ENCODE results near the gene CAMK2N1. TPM values are rescaled to one million over a fixed set of nuclear protein-coding genes. Genes with fewer than 3 reads are reported as not detected.
A peak's percentile ranks its signal among the peaks of the same experiment; 100 is the strongest.

The CAMK2N1 gene
- total and polyA plus RNA-seq, 5 donors = 15.6 to 28.5 (median 15.8) TPM

- no peak overlapping the region for H3K4me3 ChIP-seq (ENCODE audit: low read length)
- 78% methylated on average over 11 of the region's 11 CpGs for WGBS
- H3K4me1 ChIP-seq (ENCODE audit: control insufficient read depth, insufficient read depth, low read length) = no peaks in the 10 kb centered on the region
- DNase-seq (no peak), ATAC-seq (no peak)
- intact Hi-C loops (cut with DNase I) = no loop called here
- no peaks in the 10 kb centered on the region for H3K27me3 ChIP-seq (ENCODE audit: control insufficient read depth, insufficient read depth)
- no peaks in the 10 kb centered on the region for H3K9me3 ChIP-seq (ENCODE audit: control insufficient read depth, low read length)
- H3K27ac ChIP-seq (ENCODE audit: low read length) = no peak overlapping the region
These were observed 42.1 kb downstream of the CAMK2N1 start for GRCh38 chr1:20443703-20444586.

- Histone ChIP-seq H3K4me1 (ENCODE audit: control insufficient read depth, insufficient read depth, low read length) (no peaks in the 10 kb centered on the region), H3K27me3 (ENCODE audit: control insufficient read depth, insufficient read depth) (no peaks in the 10 kb centered on the region), H3K9me3 (ENCODE audit: control insufficient read depth, low read length) (no peaks in the 10 kb centered on the region), H3K27ac (ENCODE audit: low read length) (no peak overlapping the region), H3K4me3 (ENCODE audit: low read length) (no peak overlapping the region)
- ATAC-seq (no peak), DNase-seq (no peak)
- intact Hi-C loops (cut with DNase I) = no loop called here
- WGBS = 88% methylated on average over 5 of the region's 5 CpGs
These were observed 42.9 kb downstream of the CAMK2N1 start for GRCh38 chr1:20442920-20443625.

- H3K4me3 ChIP-seq (ENCODE audit: low read length) = no peak overlapping the region
- 16% methylated on average over 6 of the region's 6 CpGs for WGBS
- no peak overlapping the region for H3K27ac ChIP-seq (ENCODE audit: low read length)
- intact Hi-C loops (cut with DNase I) = no loop called here
- DNase-seq = peak; percentile 38 to 62 (median 57)
- no peaks in the 10 kb centered on the region for H3K9me3 ChIP-seq (ENCODE audit: control insufficient read depth, low read length)
- H3K27me3 ChIP-seq (ENCODE audit: control insufficient read depth, insufficient read depth) = no peaks in the 10 kb centered on the region
- H3K4me1 ChIP-seq (ENCODE audit: control insufficient read depth, insufficient read depth, low read length) = no peaks in the 10 kb centered on the region
- peak; percentile 75 to 80 for ATAC-seq
These were observed 45.2 kb downstream of the CAMK2N1 start for GRCh38 chr1:20440785-20441200.

- intact Hi-C loops (cut with DNase I) = no loop called here
- no peak overlapping the region for H3K27ac ChIP-seq (ENCODE audit: low read length)
- no peaks in the 10 kb centered on the region for H3K27me3 ChIP-seq (ENCODE audit: control insufficient read depth, insufficient read depth)
- H3K9me3 ChIP-seq (ENCODE audit: control insufficient read depth, low read length) = no peaks in the 10 kb centered on the region
- no peak overlapping the region for H3K4me3 ChIP-seq (ENCODE audit: low read length)
- H3K4me1 ChIP-seq (ENCODE audit: control insufficient read depth, insufficient read depth, low read length) = no peaks in the 10 kb centered on the region
- ATAC-seq = no peak
- DNase-seq = no peak
These were observed 46.7 kb downstream of the CAMK2N1 start for GRCh38 chr1:20439282-20439681.

DNA sequence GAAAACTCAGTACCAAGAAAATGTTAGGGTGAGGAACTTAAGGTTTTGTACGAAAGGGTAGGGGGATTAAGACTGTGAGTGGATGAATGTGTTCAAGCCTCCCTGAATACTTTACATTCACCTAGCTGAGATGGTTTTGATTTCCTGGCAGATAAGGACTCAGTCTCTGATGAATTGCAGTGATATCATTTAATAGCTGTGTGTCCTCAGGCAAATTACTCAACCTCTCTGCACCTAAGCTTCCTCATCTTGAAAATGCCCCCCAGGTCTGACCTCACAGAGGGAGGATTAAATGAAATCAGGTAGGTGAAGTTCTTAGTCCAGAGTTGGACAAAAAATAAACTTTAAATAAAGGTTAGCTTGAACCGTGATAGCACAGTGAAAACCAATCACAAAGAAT, 48.4 kb downstream of the CAMK2N1 start:
- H3K9me3 ChIP-seq (ENCODE audit: control insufficient read depth, low read length) = no peaks in the 10 kb centered on the region
- intact Hi-C loops (cut with DNase I) = no loop called here
- no peak for ATAC-seq
- H3K4me3 ChIP-seq (ENCODE audit: low read length) = no peak overlapping the region
- no peak overlapping the region for H3K27ac ChIP-seq (ENCODE audit: low read length)
- DNase-seq = no peak
- H3K27me3 ChIP-seq (ENCODE audit: control insufficient read depth, insufficient read depth) = no peaks in the 10 kb centered on the region
- WGBS = 86% methylated on average over 2 of the region's 2 CpGs
- no peaks in the 10 kb centered on the region for H3K4me1 ChIP-seq (ENCODE audit: control insufficient read depth, insufficient read depth, low read length)

GRCh38 chr1:20432891-20433290, 53.1 kb downstream of the CAMK2N1 start:
- 69% methylated on average over 4 of the region's 4 CpGs for WGBS
- DNase-seq (no peak), ATAC-seq (no peak)
- Histone ChIP-seq H3K4me3 (ENCODE audit: low read length) (no peak overlapping the region), H3K9me3 (ENCODE audit: control insufficient read depth, low read length) (no peaks in the 10 kb centered on the region), H3K27ac (ENCODE audit: low read length) (no peak overlapping the region), H3K4me1 (ENCODE audit: control insufficient read depth, insufficient read depth, low read length) (no peaks in the 10 kb centered on the region), H3K27me3 (ENCODE audit: control insufficient read depth, insufficient read depth) (no peaks in the 10 kb centered on the region)
- intact Hi-C loops (cut with DNase I) = loop anchor here in 2 of 4 donors (5.0 kb wide), 2 partner anchors 216 to 221 kb away; no protein-coding TSS in a partner anchor

Other genes with a start within 250 kb of the CAMK2N1 start
- under 1 TPM; 0.18 to 0.51 (median 0.25) TPM for gene VWA5B1, start 195.3 kb downstream of the CAMK2N1 start, total RNA-seq
- gene VWA5B1, start 195.3 kb downstream of the CAMK2N1 start, polyA plus RNA-seq = 0.18 TPM
- gene MUL1, start 21.9 kb upstream of the CAMK2N1 start, total RNA-seq = 10 to 100 TPM; 29.9 to 42.1 (median 38.7) TPM
- gene MUL1, start 21.9 kb upstream of the CAMK2N1 start, polyA plus RNA-seq = 22.1 TPM
- gene FAM43B, start 66.4 kb upstream of the CAMK2N1 start, total RNA-seq = 1 to 10 TPM; 1.6 to 3.6 (median 2.7) TPM
- gene FAM43B, start 66.4 kb upstream of the CAMK2N1 start, polyA plus RNA-seq = 1.3 TPM
- 1 to 10 TPM; 2.2 to 3.6 (median 2.4) TPM for gene CDA, start 102.9 kb upstream of the CAMK2N1 start, total RNA-seq
- gene CDA, start 102.9 kb upstream of the CAMK2N1 start, polyA plus RNA-seq = 6.7 TPM
- 100 to 1,000 TPM; 143 to 161 (median 156) TPM for gene PINK1, start 147.2 kb upstream of the CAMK2N1 start, total RNA-seq
- 215 TPM for gene PINK1, start 147.2 kb upstream of the CAMK2N1 start, polyA plus RNA-seq
- gene DDOST, start 175.2 kb upstream of the CAMK2N1 start, total RNA-seq = 100 to 1,000 TPM; 107 to 143 (median 124) TPM
- 123 TPM for gene DDOST, start 175.2 kb upstream of the CAMK2N1 start, polyA plus RNA-seq
- 1 to 10 TPM; 2.0 to 4.8 (median 3.6) TPM for gene KIF17, start 231.8 kb upstream of the CAMK2N1 start, total RNA-seq
- gene KIF17, start 231.8 kb upstream of the CAMK2N1 start, polyA plus RNA-seq = 6.4 TPM
- gene SH2D5, start 246.5 kb upstream of the CAMK2N1 start, total RNA-seq = under 1 TPM in 3 of 4 donors, not detected in 1; 0.11 to 0.45 (median 0.18) TPM
- 0.11 TPM for gene SH2D5, start 246.5 kb upstream of the CAMK2N1 start, polyA plus RNA-seq